Islet precursor cell (in vitro differentiated cells): ENCODE measurements around the gene RAD51B.

Source experiments
- DNase-seq: peaks from one replicate; pipeline ENCODE4 v3.0.0-alpha.2; 2018

The RAD51B gene

GRCh38 chr14:68315081-68315480 lies 495.5 kb downstream of the RAD51B start:
- DNase-seq: no peak

- no peak for DNase-seq
Observed at GRCh38 chr14:68316078-68316868, 496.7 kb downstream of the RAD51B start.

GRCh38 chr14:68317239-68317638 lies 497.7 kb downstream of the RAD51B start:
- no peak for DNase-seq

- DNase-seq: no peak
Observed at GRCh38 chr14:68318828-68319227, 499.2 kb downstream of the RAD51B start.

GRCh38 chr14:68320495-68320894 lies 500.9 kb downstream of the RAD51B start:
- no peak for DNase-seq

- no peak for DNase-seq
Observed at GRCh38 chr14:68322940-68323620, 503.5 kb downstream of the RAD51B start.

GRCh38 chr14:68325267-68325807 lies 505.8 kb downstream of the RAD51B start:
- DNase-seq: no peak

- no peak for DNase-seq
Observed at GRCh38 chr14:68327231-68327630, 507.7 kb downstream of the RAD51B start.

GRCh38 chr14:68328509-68328908 lies 508.9 kb downstream of the RAD51B start:
- DNase-seq: no peak

GRCh38 chr14:68331426-68331825 lies 511.8 kb downstream of the RAD51B start:
- no peak for DNase-seq

- no peak for DNase-seq
Observed at GRCh38 chr14:68331991-68332390, 512.4 kb downstream of the RAD51B start.

- no peak for DNase-seq
Observed at GRCh38 chr14:68333262-68333661, 513.7 kb downstream of the RAD51B start.

GRCh38 chr14:68335312-68335711 lies 515.7 kb downstream of the RAD51B start:
- DNase-seq: no peak

GRCh38 chr14:68336165-68336564 lies 516.6 kb downstream of the RAD51B start:
- DNase-seq: no peak

- no peak for DNase-seq
Observed at GRCh38 chr14:68337279-68337678, 517.7 kb downstream of the RAD51B start.

- no peak for DNase-seq
Observed at GRCh38 chr14:68340262-68340661, 520.7 kb downstream of the RAD51B start.

GRCh38 chr14:68341411-68342212 lies 522.0 kb downstream of the RAD51B start:
- DNase-seq: no peak

- DNase-seq: no peak
Observed at GRCh38 chr14:68342216-68342763, 522.7 kb downstream of the RAD51B start.

- DNase-seq: no peak
Observed at GRCh38 chr14:68343534-68344118, 524.0 kb downstream of the RAD51B start.

GRCh38 chr14:68345738-68346137 lies 526.2 kb downstream of the RAD51B start:
- no peak for DNase-seq

- no peak for DNase-seq
Observed at GRCh38 chr14:68346556-68347343, 527.2 kb downstream of the RAD51B start.
